SKM-1 treated with dmso at 0.1 percent for 144 hours (cell line): Measurements from ENCODE around the gene LDAH.

Experiments
- DNase-seq: peaks from one replicate; lab custom pipeline; 2025; ENCODE audit not compliant: unreplicated experiment; lab: John Stamatoyannopoulos, UW

LDAH gene

GRCh38 chr2:20669562-20670314, 153.2 kb downstream of the LDAH start:
- no peak for DNase-seq

GRCh38 chr2:20668871-20669475, 153.9 kb downstream of the LDAH start:
- no peak for DNase-seq

GRCh38 chr2:20668451-20668850, 154.4 kb downstream of the LDAH start:
- DNase-seq: no peak

- no peak for DNase-seq
Measured at GRCh38 chr2:20667531-20668401, 155.1 kb downstream of the LDAH start.

GRCh38 chr2:20667151-20667530, 155.8 kb downstream of the LDAH start:
- DNase-seq: no peak

GRCh38 chr2:20666304-20667150, 156.4 kb downstream of the LDAH start, which contains the start of gene GDF7:
GDF7 (plus strand) TSS chr2:20667144; CDS start chr2:20667240, 96 bp downstream.
- DNase-seq: no peak

GRCh38 chr2:20666005-20666303, 156.9 kb downstream of the LDAH start:
- DNase-seq: no peak

- no peak for DNase-seq
Measured at GRCh38 chr2:20665243-20666004, 157.5 kb downstream of the LDAH start.

- no peak for DNase-seq
Measured at GRCh38 chr2:20664431-20665242, 158.3 kb downstream of the LDAH start.

GRCh38 chr2:20664071-20664390, 158.9 kb downstream of the LDAH start:
- DNase-seq: no peak

GRCh38 chr2:20663196-20664070, 159.5 kb downstream of the LDAH start:
- DNase-seq: no peak

GRCh38 chr2:20662308-20662937, 160.5 kb downstream of the LDAH start:
- DNase-seq: no peak

GRCh38 chr2:20661421-20662307, 161.2 kb downstream of the LDAH start:
- DNase-seq: peak; percentile 45

- peak; percentile 13 for DNase-seq
Measured at GRCh38 chr2:20660506-20661420, 162.1 kb downstream of the LDAH start.

GRCh38 chr2:20657522-20658235, 165.2 kb downstream of the LDAH start:
- DNase-seq: no peak
